GM10847 (cell line): Measurements from ENCODE around the gene F7.

Experiments used
- POLR2A ChIP-seq: IDR thresholded peaks from 2 replicates; pipeline ENCODE4 v1.6.1; 2011; ENCODE audit not compliant: insufficient read length; ENCODE audit errors: extremely low read depth

The F7 gene

DNA sequence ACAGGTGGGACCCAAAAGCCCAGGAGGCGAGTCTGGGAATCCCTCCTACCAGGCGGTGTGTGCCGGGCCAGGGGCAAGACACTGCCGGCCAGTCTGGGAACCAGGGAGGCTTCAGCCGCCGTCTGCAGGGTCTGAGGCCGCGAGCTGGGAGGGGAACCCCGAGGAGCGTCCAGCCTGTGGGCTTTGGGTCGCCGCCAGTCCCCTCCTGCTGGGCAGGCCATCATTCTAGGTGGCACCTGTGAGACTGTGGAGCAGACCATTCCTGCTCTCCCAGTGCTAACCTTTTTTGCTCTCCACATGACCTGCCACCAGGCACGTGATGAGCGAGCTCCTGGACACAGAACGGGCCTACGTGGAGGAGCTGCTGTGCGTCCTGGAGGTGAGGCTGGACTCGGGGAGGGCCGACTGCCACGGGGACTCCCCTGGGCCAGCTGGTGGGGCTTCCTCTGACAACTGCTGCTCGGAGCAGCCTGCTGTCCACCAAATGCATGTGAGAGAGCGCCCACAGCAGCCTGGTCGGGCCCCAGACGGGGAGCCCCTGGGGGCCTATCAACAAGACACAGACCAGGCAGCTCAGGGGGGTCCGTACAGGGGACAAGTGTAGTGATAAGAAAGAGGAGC, 24.6 kb upstream of the F7 start:
- no peak for TF ChIP-seq POLR2A

DNA sequence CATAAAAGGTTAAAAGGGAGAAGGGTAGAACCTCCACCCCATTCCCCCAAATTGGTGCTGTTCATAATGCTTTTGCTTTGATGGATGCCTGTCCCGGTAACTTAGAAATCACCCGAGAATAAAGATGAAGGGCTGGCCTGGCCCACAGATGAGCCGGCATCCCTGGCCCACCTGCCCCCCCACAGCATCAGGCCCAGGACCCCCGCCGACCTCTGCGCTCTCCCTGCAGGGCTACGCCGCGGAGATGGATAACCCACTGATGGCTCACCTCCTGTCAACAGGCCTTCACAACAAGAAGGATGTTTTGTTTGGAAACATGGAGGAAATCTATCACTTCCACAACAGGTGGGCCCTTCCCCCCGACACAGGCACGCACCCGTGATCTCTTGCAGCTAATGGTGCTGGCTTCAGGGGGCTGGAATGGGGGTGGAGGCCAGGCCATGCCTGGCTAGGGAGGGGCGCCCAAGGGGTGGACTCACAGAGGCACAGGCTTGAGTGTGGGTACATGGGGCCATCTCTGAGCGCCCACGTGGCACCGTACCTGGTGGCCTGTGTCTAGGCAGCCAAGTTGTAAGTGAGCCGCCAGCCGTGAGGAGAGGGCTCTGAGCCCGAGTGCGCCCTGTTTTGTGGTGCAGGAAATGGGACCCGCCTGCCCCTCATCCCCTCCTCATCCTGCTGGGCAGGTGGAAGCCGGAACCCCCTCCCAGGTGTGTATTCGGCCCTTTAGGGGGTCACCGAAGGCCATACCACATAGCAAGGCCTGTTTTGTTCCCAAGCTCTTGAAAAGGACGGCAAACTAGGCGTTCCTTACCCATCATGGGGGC, 23.2 kb upstream of the F7 start:
- no peak for TF ChIP-seq POLR2A

DNA sequence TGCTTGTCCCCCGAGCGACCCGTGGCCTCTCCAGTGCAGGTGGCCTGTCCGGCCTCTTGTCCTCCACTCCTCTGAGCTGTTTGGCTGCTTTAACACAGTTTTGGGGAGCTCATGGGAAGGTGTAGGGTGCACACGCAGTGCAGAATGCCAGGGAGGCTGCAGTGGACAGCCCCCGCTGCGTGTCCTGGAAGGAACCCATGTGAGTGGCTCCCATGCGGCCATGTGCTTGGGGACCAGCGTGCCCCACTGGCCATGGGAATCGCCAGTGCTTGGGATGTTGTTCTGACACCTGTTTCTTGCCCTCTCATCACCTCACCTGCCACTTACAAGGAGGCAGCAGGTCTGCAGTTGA, 22.6 kb upstream of the F7 start:
- no peak for TF ChIP-seq POLR2A

DNA sequence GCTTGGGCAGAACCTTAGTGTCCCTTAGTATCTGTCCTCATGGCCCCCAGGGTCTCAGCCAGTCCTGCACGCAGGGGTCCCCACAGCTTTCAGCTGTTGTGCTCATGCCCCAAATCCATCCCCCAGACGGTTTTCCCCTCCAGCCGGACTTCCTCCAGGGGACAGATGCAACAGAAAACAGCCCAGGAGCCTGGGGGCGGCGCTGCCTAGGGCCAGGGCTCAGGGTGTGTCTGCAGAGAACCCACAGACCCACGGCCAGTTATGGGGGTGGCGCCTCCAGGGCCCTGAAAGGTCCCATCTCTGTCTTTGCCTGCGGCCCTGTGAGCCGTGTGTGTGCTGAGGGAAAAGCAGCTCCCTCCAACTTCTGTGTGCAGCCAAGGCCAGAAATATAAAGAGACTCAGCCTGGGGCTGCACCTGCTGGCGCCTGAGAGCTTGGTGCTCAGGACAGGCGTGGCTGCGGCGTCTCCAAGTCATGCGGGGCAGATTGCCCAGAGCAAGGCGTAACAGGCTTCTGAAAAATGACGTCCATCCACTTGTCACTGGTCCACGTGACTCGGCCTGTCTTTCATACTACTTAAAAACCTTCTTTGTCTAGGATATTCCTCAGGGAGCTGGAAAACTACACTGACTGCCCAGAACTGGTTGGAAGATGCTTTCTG, 22.1 kb upstream of the F7 start:
- no peak for TF ChIP-seq POLR2A

DNA sequence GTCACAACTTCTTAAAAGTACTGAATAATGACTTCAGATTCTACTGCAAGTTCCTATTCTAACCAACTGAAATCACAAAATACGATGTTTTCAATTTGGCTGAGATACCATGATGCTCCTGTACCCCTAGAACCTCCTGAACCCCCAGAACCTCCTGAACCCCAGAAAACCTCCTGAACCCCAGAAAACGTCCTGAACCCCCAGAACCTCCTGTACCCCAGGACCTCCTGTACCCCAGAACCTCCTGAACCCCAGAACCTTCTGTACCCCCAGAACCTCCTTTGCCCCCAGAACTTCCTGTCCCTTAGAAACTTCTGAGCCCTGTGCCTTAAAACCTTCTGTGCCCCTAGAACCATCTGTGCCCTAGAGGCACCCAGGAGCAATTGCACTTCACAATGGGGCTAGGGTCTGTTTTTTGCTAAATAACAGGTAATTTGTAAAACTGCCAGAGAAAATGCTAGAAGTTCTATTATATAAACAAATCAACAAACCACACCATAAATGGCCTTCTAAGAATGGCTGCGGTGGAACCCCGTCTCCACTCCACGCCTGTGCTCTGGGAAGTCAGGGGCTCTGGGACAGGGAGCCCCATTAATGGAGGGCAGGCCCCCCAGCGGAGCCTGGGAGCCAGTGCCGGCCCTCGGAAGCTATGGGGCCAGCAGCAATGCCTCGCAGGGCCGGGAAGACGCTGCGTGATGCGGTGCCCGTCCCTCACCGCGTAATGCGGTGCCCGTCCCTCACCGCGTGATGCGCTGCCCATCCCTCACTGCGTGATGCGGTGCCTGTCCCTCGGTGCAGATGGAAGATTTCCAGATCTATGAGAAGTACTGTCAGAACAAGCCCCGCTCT, 21.3 kb upstream of the F7 start:
- no peak for TF ChIP-seq POLR2A

- no peak for TF ChIP-seq POLR2A
Observed at GRCh38 chr13:113084943-113085540, 20.5 kb upstream of the F7 start.

GRCh38 chr13:113086031-113086750, 19.4 kb upstream of the F7 start:
- TF ChIP-seq POLR2A = no peak

DNA sequence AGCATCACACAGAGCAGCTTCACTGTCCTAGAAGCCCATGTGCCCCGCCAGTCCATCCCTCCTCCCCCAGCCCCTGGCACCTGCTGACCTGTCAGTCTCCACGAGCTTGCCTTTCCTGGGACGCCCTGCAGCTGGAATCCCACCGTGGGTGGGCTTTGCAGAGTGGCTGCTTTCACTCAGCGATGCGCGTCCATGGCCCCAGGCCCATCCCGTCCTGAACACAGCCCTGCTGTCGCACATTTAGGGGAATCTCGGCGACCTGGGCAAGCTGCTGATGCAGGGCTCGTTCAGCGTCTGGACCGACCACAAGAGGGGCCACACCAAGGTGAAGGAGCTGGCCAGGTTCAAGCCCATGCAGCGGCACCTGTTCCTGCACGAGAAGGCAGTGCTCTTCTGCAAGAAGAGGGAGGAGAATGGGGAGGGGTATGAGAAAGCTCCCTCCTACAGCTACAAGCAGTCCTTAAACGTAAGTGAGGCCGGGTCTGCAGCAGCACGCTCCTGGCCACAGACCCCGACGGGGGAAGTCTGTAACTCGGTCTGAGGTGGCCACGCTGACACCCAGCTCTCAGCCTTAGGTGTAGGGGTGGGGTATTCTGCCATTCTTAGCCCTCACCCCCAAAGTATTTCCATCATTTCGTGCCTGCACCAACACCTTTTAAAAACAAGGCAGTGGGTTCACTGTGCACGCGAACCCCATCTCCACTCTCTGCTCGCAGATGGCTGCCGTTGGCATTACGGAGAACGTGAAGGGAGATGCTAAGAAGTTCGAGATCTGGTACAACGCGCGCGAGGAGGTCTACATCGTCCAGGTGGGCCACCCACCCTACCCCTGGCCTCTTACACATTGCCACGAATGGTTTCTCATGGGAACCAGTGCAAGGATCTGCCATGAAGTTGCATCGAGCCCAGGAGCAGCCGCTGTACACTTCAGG, 18.3 kb upstream of the F7 start:
- no peak for TF ChIP-seq POLR2A

GRCh38 chr13:113087923-113088690, 17.5 kb upstream of the F7 start:
- no peak for TF ChIP-seq POLR2A

- no peak for TF ChIP-seq POLR2A
Observed at GRCh38 chr13:113088691-113089020, 16.9 kb upstream of the F7 start.

- no peak for TF ChIP-seq POLR2A
Observed at GRCh38 chr13:113089693-113090414, 15.7 kb upstream of the F7 start.

GRCh38 chr13:113090415-113090770, 15.2 kb upstream of the F7 start:
- TF ChIP-seq POLR2A = no peak
